HEK293T (cell line): ENCODE results near the gene BSN.

Experiments used
- CTCF ChIA-PET: fragments of 350-600 bp; formaldehyde crosslinking; extraction: SDS; loops from one replicate; lab custom pipeline; 2021; ENCODE audit warnings: antibody characterized with exemption, inconsistent platforms; lab: Yijun Ruan, JAX
- POLR2A ChIA-PET: fragments of 350-600 bp; formaldehyde crosslinking; extraction: SDS; loops from one replicate; lab custom pipeline; 2020; ENCODE audit warnings: antibody characterized with exemption, inconsistent platforms; lab: Yijun Ruan, JAX
- DNase-seq: peaks from one replicate; pipeline ENCODE4 v3.0.0; 2012; ENCODE audit warnings: mixed read lengths; ENCODE audit errors: extremely low spot score
- ARNT ChIP-seq: fragments of 450-650 bp; IDR thresholded peaks from 2 replicates; pipeline ENCODE4 v1.6.1; 2017; ENCODE audit warnings: mild to moderate bottlenecking
- BHLHE40 ChIP-seq: fragments of 450-650 bp; IDR thresholded peaks from 2 replicates; pipeline ENCODE4 v1.6.1; 2016; ENCODE audit warnings: mild to moderate bottlenecking, moderate library complexity, borderline replicate concordance
- CTBP1 ChIP-seq: fragments of 450-650 bp; IDR thresholded peaks from 2 replicates; pipeline ENCODE4 v1.6.1; 2016; ENCODE audit warnings: borderline replicate concordance
- ELF4 ChIP-seq: fragments of 450-650 bp; IDR thresholded peaks from 2 replicates; pipeline ENCODE4 v1.6.1; 2017; ENCODE audit warnings: antibody characterized with exemption
- FOXA1 ChIP-seq: fragments of 450-650 bp; IDR thresholded peaks from 2 replicates; pipeline ENCODE4 v1.6.1; 2016; ENCODE audit warnings: mild to moderate bottlenecking
- FOXK2 ChIP-seq: fragments of 450-650 bp; IDR thresholded peaks from 2 replicates; pipeline ENCODE4 v1.6.1; 2016; ENCODE audit warnings: mild to moderate bottlenecking
- FOXM1 ChIP-seq: fragments of 450-650 bp; IDR thresholded peaks from 2 replicates; pipeline ENCODE4 v1.6.1; 2017; ENCODE audit warnings: mild to moderate bottlenecking, borderline replicate concordance
- HDGF ChIP-seq: fragments of 450-650 bp; IDR thresholded peaks from 2 replicates; pipeline ENCODE4 v1.6.1; 2017; ENCODE audit warnings: antibody characterized with exemption, borderline replicate concordance
- L3MBTL2 ChIP-seq: fragments of 450-650 bp; conservative IDR thresholded peaks from 2 replicates; pipeline ENCODE4 v1.6.1; 2016; ENCODE audit warnings: mild to moderate bottlenecking
- LEF1 ChIP-seq: fragments of 450-650 bp; IDR thresholded peaks from 2 replicates; pipeline ENCODE4 v1.6.1; 2017; ENCODE audit warnings: mild to moderate bottlenecking, borderline replicate concordance
- NFRKB ChIP-seq: fragments of 450-650 bp; IDR thresholded peaks from 2 replicates; pipeline ENCODE4 v1.6.1; 2016; ENCODE audit warnings: mild to moderate bottlenecking, moderate library complexity
- SP1 ChIP-seq: fragments of 450-650 bp; IDR thresholded peaks from 2 replicates; pipeline ENCODE4 v1.6.1; 2017
- SUZ12 ChIP-seq: fragments of 450-650 bp; IDR thresholded peaks from 2 replicates; pipeline ENCODE4 v1.6.1; 2016; ENCODE audit warnings: mild to moderate bottlenecking
- TARDBP ChIP-seq: fragments of 450-650 bp; IDR thresholded peaks from 2 replicates; pipeline ENCODE4 v1.6.1; 2016
- ZNF384 ChIP-seq: fragments of 450-650 bp; IDR thresholded peaks from 2 replicates; pipeline ENCODE4 v1.6.1; 2016
- TF ChIP-seq, protein P1 (sequence below): fragments of 450-650 bp; IDR thresholded peaks from 2 replicates; pipeline ENCODE4 v1.6.1; 2016

BSN gene

DNA sequence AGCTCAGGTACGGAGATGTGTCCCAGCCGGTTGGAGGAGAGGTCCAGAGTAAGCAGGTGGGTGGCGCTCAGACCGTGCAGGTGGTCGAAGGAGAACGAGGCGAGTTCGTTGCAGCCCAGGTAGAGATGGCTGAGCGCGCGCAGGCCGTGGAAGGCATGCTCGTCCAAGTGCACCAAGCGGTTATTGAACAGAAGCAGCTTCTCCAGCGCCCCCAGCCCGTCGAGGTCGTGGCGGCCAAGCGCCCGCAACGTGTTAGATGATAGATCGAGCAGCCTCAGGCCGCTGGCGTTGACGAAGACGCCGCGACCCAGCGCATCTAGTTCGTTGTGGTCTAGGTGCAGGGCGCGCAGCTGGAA is 164.6 kb downstream of the BSN start:
- POLR2A ChIA-PET: no interaction called here

DNA sequence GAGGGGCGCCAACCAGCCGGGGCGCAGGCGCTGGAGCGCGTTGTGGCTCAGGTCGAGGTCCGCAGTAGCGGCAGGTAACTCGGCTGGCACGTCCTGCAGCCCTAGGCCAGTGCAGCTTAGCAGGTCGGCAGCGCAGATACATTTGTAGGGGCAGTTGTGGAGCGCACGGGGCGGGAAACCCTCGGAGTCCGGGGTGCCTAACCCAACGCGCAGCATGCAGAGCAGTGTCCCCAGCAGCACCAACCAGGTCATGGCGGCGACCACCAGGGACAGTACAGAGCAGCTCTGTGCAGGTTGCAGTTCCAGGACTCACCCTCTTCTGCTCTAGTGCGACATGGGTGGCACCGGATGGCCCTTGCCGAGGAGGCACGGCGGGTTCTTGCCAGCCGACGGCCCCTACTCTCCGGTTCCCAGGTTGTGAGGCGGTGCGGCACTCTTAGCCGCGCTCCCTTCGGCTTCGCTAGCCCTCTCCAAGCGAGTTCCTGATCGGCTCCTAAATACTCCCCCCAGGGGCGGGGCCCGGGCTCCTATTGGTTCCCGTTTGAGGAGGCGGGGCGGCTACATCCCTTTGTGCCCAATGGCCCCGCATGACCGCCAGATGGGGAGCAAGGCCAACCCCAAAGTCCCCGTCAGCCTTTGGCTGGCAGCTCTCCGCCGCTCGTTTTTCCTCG is 165.1 kb downstream of the BSN start, which contains the start of gene AMIGO3:
Gene AMIGO3, minus strand, starts transcription at position 471 of the 671 bp plus-strand sequence. Its CDS starts 219 bp downstream, at position 252.
- POLR2A ChIA-PET: no interaction called here
- CTCF ChIA-PET: interaction anchor here (0.6 kb wide), 1 partner anchor 292 kb away, joined by 7 read pairs; no protein-coding TSS in a partner anchor
- DNase-seq: peak; percentile 80
- TF ChIP-seq L3MBTL2 (no peak), FOXM1 (no peak), FOXK2 (no peak), HDGF (no peak), TARDBP (no peak), ARNT (no peak), SP1 (no peak), CTBP1 (no peak), ELF4 (no peak; the same call in 1 of the 2 replicates), SUZ12 (no peak), FOXA1 (no peak), BHLHE40 (no peak), ZNF384 (no peak), LEF1 (no peak), NFRKB (no peak)
- TF ChIP-seq, protein P1, sequence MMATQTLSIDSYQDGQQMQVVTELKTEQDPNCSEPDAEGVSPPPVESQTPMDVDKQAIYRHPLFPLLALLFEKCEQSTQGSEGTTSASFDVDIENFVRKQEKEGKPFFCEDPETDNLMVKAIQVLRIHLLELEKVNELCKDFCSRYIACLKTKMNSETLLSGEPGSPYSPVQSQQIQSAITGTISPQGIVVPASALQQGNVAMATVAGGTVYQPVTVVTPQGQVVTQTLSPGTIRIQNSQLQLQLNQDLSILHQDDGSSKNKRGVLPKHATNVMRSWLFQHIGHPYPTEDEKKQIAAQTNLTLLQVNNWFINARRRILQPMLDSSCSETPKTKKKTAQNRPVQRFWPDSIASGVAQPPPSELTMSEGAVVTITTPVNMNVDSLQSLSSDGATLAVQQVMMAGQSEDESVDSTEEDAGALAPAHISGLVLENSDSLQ: no peak

More for the DNA sequence above, 164.6 kb downstream of the BSN start:
- DNase-seq: no peak
- TF ChIP-seq TARDBP: no peak
- TF ChIP-seq L3MBTL2: no peak
- TF ChIP-seq ZNF384: no peak
- TF ChIP-seq BHLHE40: no peak
- TF ChIP-seq HDGF: no peak
- TF ChIP-seq NFRKB: no peak
- TF ChIP-seq ARNT: no peak
- TF ChIP-seq CTBP1: no peak
- TF ChIP-seq, protein P1: no peak
- no peak for TF ChIP-seq SUZ12
- TF ChIP-seq FOXK2: no peak
- TF ChIP-seq ELF4: no peak
- no peak for TF ChIP-seq SP1
- no peak for TF ChIP-seq FOXM1
- no peak for TF ChIP-seq FOXA1
- no peak for TF ChIP-seq LEF1
- CTCF ChIA-PET: interaction anchor here (0.6 kb wide), 1 partner anchor 292 kb away, joined by 7 read pairs; no protein-coding TSS in a partner anchor
